GM19395 (cell line): Measurements from ENCODE around the gene USE1.

ENCODE experiments used
- ATAC-seq: cut with Tn5 transposase; IDR thresholded peaks from one replicate; pipeline ENCODE4 v1.9.1; 2021; ENCODE audit warnings: mild to moderate bottlenecking, moderate library complexity; ENCODE audit not compliant: unreplicated experiment

The USE1 gene

GRCh38 chr19:17235300-17235970, 20.3 kb downstream of the USE1 start:
- peak; percentile 58 for ATAC-seq

GRCh38 chr19:17235971-17236777, 21.0 kb downstream of the USE1 start:
- no peak for ATAC-seq

- ATAC-seq = no peak
Observed at GRCh38 chr19:17236811-17237543, 21.8 kb downstream of the USE1 start.

GRCh38 chr19:17237747-17238706, 22.9 kb downstream of the USE1 start:
- no peak for ATAC-seq

- no peak for ATAC-seq
Observed at GRCh38 chr19:17240062-17240752, 25.1 kb downstream of the USE1 start.

- no peak for ATAC-seq
Observed at GRCh38 chr19:17240826-17241399, 25.8 kb downstream of the USE1 start.

- ATAC-seq = no peak
Observed at GRCh38 chr19:17242431-17243208, 27.5 kb downstream of the USE1 start.

GRCh38 chr19:17243211-17243829, 28.2 kb downstream of the USE1 start:
- ATAC-seq = no peak

GRCh38 chr19:17243830-17244617, 28.9 kb downstream of the USE1 start:
- no peak for ATAC-seq

GRCh38 chr19:17244618-17245534, 29.7 kb downstream of the USE1 start:
- no peak for ATAC-seq

GRCh38 chr19:17245535-17245984, 30.4 kb downstream of the USE1 start, which contains the start of gene NR2F6:
Gene NR2F6 (minus strand): TSS chr19:17245919. CDS start chr19:17245220, 699 bp downstream.
- no peak for ATAC-seq

- no peak for ATAC-seq
Observed at GRCh38 chr19:17246681-17247425, 31.7 kb downstream of the USE1 start.

GRCh38 chr19:17248011-17248776, 33.0 kb downstream of the USE1 start:
- ATAC-seq = no peak

- no peak for ATAC-seq
Observed at GRCh38 chr19:17249887-17250548, 34.9 kb downstream of the USE1 start.
